HG02943 (cell line): Measurements from ENCODE around the gene PTPRN2.

ENCODE experiments used
- ATAC-seq: cut with Tn5 transposase; IDR thresholded peaks from one replicate; pipeline ENCODE4 v1.9.1; 2021; ENCODE audit warnings: mild to moderate bottlenecking, low read depth, moderate library complexity; ENCODE audit not compliant: unreplicated experiment

The PTPRN2 gene

DNA sequence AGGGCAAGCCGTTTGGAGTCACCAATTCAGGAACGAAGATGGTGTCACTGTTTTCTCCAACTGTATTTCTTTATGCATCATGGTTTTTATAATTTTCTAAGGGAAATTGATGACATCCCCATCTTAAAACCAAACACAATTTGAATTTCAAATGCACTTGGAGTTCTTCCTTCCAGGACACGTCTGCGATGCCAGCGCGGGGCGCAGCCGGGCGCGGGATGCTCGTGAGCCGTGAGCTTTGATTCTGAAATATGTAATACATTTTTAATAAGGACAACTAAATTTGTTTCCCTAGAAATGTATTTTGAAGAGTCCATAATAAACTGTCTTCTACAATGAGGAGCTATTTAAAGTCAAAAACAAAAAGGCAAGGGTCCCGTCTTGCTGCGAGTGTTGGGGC, 758.7 kb downstream of the PTPRN2 start:
- no peak for ATAC-seq

- no peak for ATAC-seq
Measured at GRCh38 chr7:157828190-157828589, 759.4 kb downstream of the PTPRN2 start.

- ATAC-seq: no peak
Measured at GRCh38 chr7:157827863-157828160, 759.8 kb downstream of the PTPRN2 start.

DNA sequence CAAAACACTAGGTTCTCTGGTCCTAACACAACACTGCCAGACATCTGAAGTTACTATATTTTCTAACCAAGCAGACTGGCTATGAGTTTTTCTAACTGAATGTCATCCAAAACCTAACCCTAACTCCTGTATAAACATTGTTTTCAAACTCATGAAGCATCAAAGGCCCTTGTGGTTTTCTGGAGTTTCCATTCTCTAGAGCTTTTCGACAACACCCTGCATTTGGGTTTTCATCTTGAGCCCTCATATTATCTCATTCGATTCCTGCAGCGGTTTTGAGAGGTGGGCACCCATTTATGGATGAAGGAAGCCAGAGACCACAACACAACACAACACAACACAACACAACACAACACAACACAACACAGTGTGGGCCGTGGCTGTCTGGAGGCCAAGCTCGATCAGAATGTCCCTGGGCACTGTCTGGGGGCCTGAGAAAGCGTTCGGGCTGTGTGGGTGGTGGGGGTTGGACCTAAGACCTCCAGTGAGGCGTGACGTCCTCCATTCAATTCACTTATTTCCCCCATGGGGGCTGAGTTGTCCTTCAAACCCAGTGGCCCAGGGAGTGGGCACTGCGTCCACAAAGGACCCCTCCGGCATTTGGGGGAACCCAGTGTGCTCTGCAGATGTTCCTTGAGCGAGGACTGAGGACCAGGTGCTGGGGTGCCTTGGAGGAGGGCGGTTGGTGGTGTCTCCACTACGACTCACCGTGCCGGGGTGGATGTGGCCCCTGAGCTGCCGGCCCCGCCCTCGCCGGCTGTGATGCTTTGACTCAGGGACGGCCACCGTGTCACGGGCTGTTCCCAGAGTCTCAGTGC, 760.4 kb downstream of the PTPRN2 start:
- ATAC-seq: no peak

DNA sequence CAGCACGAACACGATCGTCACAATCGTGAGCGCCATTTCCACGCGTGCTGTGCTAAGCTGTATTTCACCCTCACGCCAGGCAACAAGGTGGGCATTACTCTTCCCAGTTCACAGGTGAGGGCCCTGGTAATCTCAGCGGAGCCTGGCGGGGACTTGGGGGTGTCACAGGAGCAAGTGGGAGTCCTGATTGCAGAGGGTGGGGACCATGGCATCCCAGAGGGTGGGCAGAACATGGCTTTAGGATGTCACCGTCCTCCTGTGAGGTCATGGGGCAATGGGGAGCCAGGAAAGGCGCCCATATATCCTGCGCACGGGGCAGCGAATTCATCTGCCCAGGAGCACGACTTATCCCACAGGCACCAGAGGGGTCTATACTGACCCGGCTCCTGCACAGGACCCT, 761.1 kb downstream of the PTPRN2 start:
- ATAC-seq: no peak

DNA sequence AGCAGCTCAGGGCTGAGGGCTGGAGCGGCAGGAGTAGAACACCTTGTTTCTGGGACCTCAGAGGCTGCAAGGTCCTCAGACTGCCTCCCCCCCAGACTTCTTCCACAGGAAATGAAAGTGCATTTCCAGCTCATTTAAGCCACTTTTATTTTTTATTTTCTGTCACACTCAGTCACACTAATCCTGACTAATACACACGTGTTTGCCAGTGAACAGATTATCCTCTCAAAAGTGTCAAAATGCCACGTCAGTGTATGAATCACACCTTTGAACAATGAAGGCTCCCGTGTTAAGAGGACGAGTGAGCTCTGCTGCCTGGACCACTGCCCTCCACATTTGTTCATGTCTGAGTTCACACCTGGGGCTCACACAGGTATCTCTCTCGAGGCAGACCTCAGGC, 762.3 kb downstream of the PTPRN2 start:
- ATAC-seq: no peak

GRCh38 chr7:157824819-157825121, 762.9 kb downstream of the PTPRN2 start:
- no peak for ATAC-seq

DNA sequence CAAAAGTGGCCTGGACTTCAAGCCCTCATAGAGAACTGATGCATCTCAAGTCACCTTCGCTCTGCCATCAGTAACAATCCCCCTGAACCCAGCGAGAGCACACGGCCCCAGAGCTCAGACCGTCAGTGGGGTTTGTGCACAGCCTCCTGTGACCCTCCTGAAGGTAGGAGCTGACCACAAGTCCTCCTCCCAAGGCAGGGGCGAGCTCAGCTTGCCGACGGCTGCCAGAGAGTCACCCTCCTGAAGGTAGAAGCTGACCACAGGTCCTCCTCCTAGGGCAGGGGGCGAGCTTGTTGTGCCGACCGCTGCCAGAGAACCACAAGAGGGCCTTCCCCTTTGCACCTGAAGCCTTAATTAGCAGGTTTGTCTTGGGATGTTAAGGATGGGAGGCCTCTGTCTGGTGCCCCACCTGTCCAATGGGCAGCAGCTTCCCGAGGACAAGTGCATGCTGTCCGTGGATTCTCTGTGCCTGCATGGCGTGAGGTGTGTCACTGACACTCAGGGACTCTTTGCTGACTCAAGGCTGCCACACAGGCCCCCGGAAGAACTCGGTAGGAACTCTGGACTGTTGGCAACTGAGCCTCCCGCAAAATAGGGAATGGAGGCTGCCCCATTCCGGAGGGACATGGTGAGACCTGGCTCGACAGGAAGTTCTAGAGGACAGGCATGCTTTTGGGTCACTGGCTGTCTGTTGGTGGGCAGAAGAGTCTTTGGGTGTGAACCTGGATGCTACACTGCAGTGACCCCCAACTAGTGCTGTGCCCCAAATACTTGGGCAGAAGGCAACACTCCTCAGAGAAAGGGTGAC, 763.4 kb downstream of the PTPRN2 start:
- ATAC-seq: no peak

- ATAC-seq: no peak
Measured at GRCh38 chr7:157822688-157823031, 765.0 kb downstream of the PTPRN2 start.

DNA sequence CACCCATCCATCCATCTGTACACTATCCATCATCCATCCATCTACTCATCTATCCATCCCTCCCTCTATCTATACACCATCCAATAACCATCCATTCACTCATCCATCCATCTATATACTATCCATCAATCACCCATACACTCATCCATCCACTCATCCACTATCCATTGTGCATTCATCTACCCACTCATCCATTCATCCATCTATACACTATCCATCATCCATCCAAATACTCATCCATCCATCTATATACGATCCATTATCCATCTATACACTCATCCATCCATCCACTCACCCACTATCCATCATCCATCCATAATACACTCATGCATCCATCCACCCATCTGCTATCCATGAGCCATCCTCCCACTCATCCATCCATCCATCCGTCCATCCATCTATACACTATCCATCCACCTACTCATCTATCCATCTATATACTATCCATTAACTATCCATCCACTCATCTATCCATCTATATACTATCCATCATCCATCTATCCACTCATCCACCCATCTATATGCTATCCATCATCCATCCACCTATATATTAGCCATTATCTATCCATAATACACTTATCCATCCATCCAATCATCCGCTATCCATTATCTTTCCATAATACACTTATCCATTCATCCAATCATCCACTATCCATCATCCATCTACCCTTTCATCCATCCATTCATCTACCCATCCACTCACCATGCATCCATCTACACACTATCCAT, 765.5 kb downstream of the PTPRN2 start:
- no peak for ATAC-seq

DNA sequence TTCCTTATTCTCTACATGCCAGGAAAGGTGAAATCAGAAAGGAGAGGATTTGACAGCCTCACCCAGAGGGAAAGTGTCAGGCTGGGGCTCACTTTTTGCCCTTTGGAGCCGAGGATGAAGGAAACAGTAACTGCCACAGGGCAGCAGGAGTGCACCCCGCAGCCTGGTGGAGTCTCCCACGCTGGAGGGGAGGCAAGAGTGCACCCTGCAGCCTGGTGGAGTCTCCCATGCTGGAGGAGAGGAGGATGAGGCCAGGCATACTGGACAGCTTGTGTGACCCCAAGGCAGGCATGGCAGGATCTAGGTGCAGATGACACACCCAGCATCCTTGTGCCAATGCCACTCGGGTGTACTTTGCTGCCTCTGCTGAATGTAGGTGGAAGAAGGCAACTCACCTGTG, 766.8 kb downstream of the PTPRN2 start:
- ATAC-seq: no peak

DNA sequence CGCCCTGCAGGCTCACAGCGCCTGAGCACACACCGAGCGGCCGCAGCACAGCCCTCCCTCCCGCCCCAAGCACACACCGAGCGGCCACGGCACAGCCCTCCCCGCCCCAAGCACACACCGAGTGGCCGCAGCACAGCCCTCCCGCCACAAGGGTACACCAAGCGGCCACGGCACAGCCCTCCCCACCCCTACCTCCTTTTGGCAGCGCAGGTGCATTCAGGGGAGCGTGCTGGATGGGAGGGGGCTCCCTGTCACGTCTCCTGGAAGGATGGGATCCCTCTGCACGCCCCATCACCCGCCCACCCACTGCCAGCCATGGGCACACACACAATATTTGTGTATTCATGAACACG, 768.2 kb downstream of the PTPRN2 start:
- no peak for ATAC-seq

GRCh38 chr7:157818701-157819454, 768.7 kb downstream of the PTPRN2 start:
- no peak for ATAC-seq

- no peak for ATAC-seq
Measured at GRCh38 chr7:157817944-157818700, 769.5 kb downstream of the PTPRN2 start.

- ATAC-seq: no peak
Measured at GRCh38 chr7:157817433-157817832, 770.2 kb downstream of the PTPRN2 start.

DNA sequence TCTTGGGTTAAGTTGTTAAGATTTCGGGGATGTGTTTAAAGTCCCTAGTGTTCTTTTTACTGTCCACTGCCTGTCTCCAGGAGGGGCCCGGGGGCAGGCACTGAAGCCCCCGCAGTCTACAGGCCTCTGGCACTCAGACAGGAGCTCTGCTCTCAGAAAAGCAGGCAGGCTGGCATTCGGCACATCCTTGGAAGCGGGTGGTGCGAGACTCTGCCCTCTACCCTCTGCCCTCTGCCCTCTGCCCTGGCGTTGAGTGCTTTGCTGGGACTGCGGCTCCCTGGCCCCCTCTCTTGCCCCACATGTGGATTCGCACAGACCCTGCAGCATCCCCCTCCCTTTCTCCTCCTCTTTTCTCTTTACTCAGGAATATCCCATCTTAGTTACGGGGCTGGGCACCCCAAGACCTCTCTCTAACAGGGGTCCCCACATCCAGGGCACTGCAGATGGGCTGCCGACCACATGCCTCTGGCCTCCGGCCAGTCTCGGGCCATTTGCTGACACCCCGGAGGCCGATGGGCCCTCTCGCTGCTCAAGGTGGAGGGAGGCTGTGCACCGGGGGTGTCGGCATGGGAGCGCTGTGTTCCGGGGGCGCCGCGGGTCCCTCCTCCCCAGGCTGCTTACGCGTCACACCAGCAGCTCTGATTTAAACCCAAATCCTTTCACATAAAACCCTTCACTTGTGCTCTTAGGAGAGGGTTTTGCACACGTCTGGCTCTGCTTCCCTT, 770.9 kb downstream of the PTPRN2 start:
- ATAC-seq: no peak

GRCh38 chr7:157816086-157816485, 771.5 kb downstream of the PTPRN2 start:
- no peak for ATAC-seq

GRCh38 chr7:157815706-157816022, 772.0 kb downstream of the PTPRN2 start:
- ATAC-seq: no peak

DNA sequence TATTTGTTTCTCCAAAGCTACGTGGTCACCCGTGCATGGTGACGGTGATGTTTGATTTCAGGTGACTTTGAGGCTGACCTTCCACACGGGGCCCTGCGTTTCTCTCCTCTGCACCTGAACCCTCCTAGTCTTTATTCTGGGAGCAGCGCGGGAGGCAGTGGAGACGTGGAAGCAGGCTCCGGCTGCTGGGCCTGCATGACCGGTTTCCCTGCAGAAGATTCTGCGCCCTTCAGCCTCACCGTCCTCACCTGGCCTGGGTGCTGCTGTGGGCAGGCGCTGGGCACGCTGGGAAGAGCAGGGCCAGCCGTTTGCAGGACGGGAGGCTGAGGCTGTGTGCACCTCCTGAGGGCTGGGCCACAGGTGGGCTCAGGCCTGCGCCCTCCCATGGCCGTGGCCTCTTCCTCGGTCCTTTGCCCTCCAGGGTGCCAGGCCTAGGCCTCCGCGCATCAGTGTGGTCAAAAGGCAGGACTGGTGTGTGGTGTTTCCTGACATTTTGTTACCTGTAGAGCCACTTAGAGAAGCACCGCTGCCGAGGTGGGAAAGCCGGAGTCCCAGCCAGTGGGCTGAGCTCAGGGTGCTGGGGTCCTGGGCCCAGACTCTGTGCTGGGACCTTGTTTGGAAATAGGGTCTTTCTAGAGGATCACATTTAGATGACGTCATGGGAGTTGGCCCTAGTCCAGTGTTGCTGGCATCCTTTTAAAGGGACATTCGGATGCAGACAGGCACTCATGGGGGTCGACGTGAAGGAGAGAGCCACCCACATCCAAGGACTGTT, 772.5 kb downstream of the PTPRN2 start:
- no peak for ATAC-seq
